ENCODE measurements around the gene LIPC.

DNA sequence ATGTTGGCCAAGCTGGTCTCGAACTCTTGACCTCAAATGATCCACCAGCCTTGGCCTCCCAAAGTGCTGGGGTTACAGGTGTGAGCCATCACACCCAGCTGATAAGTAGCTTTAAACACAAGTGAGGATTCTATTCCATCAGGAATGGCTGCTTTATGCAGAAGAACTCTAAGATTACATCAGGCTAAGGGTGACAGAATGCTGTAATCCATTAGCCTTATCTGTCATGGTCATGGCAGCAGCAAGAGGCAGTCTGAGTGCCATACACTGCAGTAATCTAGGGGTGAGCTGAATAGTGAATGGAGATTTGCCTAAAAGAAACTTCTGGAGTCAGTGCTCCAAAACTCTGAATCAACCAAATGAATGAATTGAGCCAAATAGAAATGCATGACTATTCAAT lies 39.6 kb downstream of the LIPC start:
- TF ChIP-seq, protein P1, sequence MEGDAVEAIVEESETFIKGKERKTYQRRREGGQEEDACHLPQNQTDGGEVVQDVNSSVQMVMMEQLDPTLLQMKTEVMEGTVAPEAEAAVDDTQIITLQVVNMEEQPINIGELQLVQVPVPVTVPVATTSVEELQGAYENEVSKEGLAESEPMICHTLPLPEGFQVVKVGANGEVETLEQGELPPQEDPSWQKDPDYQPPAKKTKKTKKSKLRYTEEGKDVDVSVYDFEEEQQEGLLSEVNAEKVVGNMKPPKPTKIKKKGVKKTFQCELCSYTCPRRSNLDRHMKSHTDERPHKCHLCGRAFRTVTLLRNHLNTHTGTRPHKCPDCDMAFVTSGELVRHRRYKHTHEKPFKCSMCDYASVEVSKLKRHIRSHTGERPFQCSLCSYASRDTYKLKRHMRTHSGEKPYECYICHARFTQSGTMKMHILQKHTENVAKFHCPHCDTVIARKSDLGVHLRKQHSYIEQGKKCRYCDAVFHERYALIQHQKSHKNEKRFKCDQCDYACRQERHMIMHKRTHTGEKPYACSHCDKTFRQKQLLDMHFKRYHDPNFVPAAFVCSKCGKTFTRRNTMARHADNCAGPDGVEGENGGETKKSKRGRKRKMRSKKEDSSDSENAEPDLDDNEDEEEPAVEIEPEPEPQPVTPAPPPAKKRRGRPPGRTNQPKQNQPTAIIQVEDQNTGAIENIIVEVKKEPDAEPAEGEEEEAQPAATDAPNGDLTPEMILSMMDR (IDR thresholded peaks at IDR 0.05), result no peak
- no peak for TF ChIP-seq POLR2A (IDR thresholded peaks at IDR 0.05)
